HG03066 (cell line): ENCODE data around the gene ANAPC15.

ENCODE experiments used
- ATAC-seq: cut with Tn5 transposase; IDR thresholded peaks from one replicate; pipeline ENCODE4 v1.9.1; 2021; ENCODE audit warnings: low read depth; ENCODE audit not compliant: unreplicated experiment

ANAPC15 gene

DNA sequence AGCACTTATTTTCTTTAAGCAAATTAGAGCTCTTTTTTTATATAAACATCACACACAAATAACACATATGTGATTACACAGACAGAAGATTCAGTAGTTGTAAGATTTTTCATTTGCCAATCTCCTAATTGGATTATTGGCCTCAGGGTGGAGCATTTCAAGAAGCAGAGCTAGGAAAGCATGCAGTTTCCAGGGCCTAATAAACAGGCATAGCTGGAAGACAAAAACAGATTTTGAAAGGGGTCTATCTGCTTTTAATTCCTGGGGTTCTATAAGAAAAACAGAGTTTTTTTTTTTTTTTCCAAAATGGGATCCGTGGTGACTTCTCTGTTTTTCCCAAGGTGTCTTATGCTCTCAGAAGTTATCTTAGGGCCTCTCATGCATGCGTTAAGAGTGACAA is 15.4 kb upstream of the ANAPC15 start:
- no peak for ATAC-seq

DNA sequence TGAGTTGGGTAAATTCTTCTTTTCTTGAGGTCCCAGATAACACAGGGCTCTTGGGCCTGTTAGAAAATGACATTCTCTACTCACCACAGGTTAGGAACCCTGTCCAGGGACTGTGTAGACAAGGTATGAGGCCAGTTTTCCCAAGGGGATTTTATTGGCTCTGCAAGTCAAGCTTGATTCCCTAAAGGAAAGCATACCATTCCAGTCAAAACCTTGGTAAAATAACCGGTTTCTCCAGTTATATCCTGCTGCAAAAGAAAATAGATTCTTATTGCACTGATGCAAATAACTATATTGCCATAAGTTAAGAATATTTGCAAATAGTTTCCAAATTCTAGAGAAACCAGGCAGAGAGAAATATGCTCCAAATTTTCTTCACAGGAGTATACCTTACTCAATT is 13.5 kb upstream of the ANAPC15 start:
- no peak for ATAC-seq

DNA sequence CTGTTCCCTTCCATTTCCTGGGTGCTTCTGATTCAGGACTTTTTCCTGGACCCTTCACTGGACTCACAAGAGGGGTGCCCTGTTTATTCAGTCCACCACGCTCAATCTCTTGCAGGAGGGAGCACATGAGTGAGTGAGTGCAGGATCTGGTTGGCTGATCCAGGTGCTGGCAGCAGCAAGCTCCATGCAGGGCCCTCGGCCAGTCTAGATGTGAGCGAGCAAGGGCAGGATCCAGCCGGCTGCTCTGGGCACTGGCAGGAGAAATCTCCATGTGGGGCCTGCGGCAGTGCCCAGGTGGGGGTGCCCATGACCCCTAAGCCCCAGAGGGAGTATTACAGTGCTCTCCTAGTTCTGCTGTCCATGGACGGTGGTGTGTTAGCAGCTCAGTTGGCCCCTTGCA is 11.6 kb upstream of the ANAPC15 start:
- no peak for ATAC-seq

DNA sequence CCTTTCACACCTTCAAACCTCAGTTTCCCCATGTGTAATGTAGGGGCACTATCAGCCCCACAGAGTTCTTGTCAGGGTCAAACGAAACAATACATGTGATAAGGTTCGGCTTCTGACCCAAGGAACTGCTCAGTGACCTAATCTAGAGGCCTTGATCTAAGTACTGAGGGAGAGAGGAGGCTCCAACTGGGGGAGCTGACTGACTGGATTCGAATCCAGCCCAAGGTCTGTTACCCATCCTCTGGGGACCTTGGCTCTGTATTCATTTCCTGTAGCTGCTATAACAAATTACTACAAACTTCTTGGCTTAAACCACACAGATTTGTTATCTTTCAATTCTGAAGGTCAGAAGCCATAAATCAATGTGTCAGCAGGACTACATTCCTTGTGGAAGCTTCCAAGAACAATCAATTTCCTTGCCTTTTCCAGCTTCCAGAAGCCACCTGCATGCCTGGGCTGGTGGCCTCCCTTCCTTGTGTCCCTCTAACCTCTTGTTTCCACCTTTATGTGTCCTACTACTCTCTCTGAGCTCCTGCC is 10.7 kb upstream of the ANAPC15 start:
- ATAC-seq, result no peak

DNA sequence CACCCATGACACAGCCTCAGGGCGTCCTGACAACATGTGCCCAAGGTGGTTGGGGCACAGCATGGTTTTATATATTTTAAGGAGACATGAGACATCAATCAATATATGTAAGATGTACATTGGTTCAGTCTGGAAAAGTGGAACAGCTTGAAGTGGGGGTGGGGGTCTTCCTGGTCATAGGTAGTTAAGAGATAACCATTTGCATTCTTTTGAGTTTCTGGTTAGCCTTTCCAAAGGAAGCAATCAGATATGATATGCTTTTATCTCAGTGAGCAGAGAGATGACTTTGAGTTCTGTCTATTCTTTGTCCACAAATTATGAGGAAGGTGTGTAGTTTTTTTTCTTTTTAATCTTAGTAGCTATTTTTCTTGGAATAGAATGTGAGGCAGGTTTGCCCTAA is 10.1 kb upstream of the ANAPC15 start:
- ATAC-seq, result no peak

DNA sequence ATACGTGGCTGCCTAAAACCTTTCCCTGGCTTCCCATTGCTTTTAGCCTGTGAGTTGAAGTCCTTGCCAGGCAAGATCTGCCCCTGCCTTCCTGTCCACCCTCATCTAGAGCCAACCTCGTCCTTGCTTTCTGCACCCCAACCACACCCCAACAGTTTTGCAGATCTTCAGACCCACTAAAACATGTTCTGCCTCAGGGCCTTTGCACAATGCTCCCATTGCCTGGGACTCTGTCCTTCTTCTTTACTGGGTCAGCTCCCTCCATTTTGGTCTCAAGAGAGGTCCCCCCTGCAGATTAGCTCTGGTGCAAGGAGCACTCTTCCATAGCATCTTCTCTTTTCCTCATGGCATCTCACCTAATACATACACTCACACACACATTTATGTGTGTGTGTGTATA is 8.4 kb upstream of the ANAPC15 start:
- ATAC-seq, result no peak

DNA sequence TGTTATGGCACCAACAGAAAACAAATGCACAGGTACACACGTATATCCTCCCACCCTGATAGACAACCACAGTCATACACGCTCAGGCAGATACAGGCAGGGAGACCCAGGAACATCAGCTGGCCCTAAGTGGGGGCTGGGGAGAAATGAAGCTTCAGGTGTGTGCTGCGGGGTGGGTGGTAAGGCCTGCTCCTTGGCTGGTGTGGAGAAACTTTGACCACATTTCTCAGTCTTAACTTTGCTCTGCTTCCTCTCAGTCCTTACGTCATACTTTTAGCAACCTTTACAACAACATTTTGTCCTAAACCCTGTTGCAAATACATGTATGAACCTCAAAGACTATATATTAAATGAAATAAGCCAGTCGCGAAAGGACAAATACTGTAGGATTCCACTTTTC is 6.7 kb upstream of the ANAPC15 start:
- no peak for ATAC-seq

DNA sequence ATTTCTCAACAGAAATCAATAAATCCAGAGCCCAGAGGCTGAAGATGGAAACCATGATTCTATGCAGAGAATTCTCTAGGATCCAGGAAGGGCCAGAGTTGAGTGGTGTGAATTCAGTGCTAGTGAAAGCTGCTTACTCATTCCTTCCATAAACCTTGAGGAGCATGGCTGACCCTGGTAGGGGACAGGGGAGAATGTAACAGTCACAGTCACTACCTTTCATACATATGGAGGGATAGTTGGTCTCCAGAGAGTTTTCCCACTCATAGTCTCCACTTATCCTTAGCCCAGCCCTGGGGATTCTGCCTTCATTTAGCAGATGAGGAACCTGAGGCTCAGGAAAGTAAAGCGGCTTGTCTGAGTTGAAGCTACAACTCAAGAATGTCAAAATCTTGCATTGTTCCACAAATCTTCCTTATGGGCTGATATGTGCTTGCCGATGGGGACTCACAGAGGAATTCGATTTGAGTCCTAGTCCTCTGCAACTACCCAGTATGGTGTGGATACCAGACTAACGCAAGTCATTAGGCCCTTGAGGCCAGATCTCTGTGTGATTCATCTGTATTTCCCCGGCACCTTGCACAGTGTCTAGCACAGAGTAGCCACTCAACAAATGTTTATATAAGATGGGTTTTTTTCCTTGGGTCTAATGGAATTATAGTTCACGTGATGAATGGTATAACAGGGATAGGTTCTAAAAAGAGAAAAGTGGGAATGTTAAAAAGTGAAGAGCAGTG is 3.7 kb upstream of the ANAPC15 start:
- ATAC-seq, result no peak

DNA sequence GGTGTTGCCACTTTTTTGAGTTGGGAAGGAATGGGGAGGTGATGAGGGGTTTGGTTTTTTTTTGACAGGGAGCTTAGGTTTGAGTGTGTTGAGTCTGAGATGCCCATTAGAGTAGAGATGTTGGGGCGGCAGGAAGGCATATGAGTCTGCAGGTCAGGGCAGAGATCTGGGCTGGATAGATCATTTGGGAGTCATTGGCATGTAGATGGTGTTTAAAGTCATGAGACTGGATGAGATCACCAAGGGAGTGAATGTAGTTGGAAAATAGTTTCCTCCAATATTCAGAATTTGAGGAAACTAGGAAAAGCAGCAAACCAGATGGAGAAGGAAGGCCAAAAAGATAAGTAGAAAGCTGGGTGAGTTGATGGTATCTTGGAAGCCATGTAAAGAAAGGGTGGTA is 2.1 kb upstream of the ANAPC15 start:
- no peak for ATAC-seq

DNA sequence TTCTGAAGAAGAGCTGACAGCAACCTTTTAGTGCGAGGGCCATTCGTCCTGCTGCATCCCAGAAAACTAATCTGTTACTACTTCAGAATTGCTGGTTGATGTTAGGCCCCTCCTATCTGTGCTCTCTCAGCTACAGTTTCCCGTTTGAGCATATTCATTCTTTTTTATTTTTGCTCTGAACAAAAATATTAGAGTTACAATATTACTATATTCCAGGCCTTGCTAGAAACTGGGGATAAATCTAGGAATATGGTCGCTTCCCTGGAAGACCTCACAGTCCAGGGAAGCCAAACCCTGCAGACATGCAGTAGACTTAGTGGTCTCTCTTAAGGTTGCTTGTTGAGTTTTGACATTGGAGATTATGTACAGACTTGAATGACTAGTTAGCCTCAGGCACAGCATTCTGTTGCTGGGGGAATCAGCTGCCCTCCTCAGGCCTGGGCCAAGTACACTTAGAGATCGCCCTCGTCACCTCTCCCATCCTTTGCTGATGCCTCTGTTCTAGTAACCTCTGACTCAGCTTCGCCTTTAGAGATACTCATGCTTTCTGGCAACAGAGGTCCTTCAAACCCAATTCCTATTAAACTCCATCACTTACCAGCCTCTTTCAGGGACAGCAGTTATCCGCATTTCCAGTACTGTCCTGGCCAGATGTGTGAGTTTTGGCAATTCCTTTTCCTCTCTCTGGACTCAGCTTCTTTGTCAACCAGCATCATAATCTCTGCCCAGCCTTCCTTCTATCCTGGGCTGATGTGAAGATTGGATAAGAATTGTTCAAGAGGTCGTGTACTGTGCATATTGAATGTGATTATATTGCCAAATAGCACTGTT is 698 bp upstream of the ANAPC15 start:
- no peak for ATAC-seq

DNA sequence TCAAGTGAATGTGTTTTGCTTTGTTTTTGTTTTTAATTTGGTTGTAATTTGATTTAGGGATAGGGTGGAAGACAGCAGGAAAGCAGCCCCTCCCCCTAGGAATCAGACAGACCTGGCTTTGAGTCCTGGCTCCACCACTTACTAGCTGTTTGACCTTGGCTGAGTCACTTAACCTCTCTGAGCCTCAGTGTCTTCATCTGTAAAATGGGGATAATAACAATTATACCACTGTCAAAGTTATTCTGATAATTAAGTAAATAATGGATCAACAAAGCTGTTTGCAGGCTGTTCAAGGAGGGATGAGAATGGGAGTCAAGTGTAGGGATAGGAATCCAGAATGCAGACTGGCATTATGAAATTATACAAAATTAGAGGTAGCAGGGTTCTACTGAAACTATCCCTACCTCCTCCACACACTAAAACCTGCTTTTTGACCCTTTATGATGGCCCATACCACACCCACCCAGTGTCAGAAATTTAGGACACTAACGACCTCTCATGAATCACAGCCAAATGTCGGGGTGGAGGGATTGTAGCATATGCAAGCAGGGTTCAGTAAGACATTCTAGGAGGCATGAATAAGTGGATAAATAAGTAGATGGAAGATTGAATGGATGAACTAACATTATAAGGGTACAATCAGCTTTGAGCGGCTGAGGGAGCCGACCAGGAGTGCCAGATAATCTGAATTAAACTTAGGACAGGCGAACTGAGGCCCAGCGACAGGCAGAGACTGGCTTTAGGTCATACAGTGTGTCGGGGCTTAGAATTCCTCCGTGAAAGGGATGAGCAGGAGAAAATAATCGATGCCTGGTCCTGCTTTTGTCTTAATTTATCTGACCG is 974 bp downstream of the ANAPC15 start:
- peak; percentile 6 for ATAC-seq

DNA sequence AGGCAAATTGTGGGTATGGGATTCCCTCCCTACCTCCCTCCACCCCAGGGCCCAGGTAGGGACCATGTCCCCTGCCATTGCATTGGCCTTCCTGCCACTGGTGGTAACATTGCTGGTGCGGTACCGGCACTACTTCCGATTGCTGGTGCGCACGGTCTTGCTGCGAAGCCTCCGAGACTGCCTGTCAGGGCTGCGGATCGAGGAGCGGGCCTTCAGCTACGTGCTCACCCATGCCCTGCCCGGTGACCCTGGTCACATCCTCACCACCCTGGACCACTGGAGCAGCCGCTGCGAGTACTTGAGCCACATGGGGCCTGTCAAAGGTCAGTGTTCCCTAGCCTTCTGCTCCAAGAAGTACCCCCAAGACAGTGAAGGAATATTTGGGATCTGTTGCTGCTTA is 6.6 kb downstream of the ANAPC15 start, which contains the start of gene TOMT:
TOMT (plus strand) TSS at position 37 of the 400 bp plus-strand sequence; CDS start at position 65, 28 bp downstream.
- no peak for ATAC-seq

DNA sequence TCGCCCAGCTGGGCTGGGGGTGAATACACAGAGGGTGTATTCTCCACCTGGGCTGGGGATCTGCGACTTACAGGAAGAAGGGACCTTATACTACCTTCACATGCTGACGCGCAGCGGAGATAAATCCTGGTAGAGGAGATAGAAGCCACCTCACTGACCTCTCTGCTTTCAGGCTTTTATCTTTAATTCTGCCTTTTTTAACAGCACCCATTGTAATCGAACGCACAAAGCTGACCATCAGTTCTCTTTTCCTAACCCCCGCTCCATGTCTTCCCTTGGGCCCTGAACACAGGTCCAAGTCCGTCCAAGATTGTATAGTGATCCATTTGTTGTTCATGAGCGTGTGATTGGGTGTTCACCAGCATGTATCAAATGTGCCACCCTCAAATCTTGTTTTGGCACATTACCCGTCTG is 8.7 kb downstream of the ANAPC15 start:
- no peak for ATAC-seq

DNA sequence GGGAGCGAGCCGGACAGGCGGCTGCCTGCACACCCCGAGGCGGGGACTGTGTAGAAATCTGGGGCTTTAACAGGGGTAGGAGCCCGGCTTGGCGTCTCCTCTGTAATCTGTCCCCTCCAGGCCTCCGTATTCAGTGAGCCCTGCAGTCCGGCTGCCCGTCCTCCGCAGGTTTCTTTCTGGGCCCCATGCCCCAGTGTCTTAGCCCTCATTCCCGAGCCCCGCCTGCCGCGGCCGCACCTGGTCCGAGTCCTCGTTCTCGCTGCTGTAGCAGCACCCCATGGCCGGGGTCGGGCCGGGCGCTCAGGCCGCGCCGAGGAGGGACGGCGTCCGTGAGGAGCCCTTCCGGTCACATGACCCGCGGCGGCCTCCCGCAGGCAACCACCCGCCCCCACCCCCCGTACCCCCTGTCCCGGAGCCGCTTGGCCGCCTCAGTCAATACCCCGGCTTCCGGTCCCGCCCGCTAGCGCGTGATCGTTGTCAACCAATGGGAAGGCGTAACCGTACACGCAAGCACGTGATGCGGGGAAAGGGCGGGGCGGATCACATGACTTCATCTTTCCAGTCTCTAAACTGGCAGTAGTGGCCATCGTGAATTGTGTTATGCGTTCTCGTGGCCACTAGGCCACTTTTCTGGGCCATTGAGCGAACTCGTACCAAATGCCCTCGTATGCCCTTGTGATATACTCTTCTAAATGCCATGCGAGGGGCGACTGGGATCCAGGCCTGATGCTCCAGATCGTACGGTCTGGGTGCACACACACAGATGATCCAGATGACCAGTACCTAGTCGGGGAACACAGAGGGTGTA is 9.3 kb downstream of the ANAPC15 start, which contains the start of gene LAMTOR1:
LAMTOR1 (minus strand) TSS at position 352 of the 808 bp plus-strand sequence; CDS start at position 279, 73 bp downstream.
- ATAC-seq, result peak; percentile 93

DNA sequence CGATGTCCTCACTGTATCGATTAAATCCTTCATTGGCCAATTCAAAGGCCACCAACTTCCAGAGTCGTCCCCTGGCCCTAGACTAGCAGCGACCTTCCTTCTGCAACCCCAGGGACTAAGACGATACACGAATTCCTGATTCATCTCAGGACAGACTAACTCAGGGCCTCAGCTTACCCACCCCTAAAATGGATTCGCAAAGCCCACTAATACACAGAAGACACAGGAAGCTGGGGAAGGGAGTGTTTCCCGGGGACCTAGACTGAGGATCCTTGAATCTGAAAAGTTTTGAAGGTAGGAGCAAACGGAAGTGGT is 9.9 kb downstream of the ANAPC15 start:
- ATAC-seq, result no peak

DNA sequence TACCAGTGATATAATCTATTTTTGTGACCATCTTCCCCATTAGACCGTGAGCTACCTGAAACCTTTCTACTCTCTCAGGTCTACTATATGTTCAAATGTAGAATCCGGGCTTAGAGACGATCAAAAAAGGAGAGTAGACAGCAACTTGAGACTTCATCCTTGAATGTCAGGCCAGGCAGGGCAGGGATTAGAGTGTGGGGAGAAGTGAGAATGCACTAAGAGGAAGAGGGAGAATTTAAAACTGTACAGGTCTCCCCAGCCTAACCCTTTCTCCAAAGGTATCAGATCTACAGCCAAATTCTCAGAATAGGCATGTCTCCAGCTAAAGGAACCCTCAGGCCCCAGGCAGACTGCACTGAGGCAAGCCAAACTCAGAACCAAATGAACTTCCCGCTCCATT is 10.3 kb downstream of the ANAPC15 start:
- no peak for ATAC-seq

DNA sequence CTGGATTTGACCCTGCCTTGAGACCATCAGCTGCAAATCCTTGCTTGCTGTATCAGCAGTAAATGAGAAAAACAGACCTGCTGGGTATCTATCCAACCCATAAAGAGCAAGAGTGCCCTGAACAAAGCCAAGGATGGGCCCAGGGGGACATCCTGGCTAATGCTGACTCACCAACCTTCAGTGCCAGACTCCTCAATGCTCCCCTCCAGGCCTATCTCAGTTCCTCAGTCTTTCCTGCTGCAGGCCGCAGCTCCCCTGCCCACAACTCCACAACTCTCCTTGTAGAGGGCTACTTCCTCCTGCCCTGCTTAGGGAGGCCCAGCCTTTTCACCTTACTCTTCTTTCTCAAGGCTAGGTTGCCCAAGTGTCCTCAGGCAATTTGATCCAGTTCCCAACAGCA is 12.0 kb downstream of the ANAPC15 start:
- ATAC-seq, result no peak

DNA sequence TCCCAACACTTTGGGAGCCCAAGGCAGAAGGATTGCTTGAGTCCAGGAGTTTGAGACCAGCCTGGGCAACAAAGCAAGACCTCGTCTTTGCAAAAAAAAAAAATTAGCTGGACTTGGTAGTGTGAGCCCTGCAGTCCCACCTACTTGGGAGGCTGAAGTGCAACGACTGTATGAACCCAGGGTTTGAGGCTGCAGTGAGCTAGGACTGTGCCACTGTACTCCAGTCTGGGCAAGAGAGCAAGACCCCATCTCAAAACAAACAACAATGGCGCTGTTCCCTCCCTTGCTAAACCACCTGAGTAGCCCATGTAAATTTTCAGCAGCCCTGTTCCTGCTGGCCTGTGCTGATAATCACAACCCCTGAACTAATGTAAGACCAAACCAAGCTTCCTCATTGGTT is 12.5 kb downstream of the ANAPC15 start:
- ATAC-seq, result no peak

DNA sequence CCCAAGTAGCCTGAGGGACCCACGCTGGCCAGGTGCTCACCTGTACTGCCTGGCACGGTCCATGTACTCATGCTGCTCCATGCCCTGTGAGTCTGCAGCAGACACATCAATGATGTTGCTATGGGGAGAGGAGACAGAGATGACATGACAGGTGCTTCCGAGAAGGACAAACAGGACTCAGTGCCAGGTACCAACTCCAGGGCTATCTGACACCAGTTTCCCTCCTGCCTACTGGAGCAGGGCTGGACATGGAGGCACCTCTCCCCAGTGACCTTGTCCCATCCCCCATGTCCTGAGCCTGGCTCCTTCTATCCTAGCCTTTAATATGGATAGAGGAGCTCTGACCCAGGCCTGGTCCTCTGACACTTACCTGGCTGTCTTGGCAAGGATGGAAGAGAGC is 13.8 kb downstream of the ANAPC15 start:
- ATAC-seq, result no peak

DNA sequence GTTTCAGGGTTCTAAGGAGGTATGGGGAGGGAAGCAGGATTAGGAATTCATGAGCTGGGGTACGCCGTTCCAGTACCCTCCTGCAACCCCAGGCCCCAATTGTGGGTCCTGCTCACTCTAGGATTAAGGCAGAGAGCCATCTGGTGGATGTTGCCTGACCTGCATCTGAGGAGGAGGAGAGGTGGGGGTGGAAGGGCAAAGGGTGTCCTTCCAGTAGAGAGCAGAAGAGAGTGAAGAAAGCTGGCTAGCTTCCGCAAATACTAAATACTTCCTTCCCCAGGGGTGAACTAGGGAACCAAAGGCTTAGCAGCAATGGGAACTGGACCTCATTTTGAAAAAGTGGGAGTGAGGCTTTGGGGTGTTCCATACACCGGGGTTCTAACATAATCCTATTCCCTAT is 21.2 kb downstream of the ANAPC15 start:
- ATAC-seq, result no peak
